PC-3 (cell line): ENCODE data around the gene DLG2. TPM values are rescaled to one million over a fixed set of nuclear protein-coding genes. Genes with fewer than 3 reads are reported as not detected.

ENCODE experiments used
- ATAC-seq: fragments of 200-7000 bp; cut with Tn5 transposase; 2 replicates; pipeline ENCODE4 v1.9.1; 2020; ENCODE audit warnings: mild to moderate bottlenecking, moderate library complexity
- BruUV-seq: library from RNA; stranded (reverse); fragments of 400-500 nt; replicated peaks from 2 replicates; lab custom pipeline; 2021; lab: Mats Ljungman, UMichigan
- CTCF ChIA-PET: fragments of 300-600 bp; sonication (Branson Sonifier 250); formaldehyde crosslinking; loops from one replicate; lab custom pipeline; 2022; ENCODE audit warnings: antibody characterized with exemption; lab: Charles Lee
- POLR2A ChIA-PET: fragments of 300-600 bp; sonication (Branson Sonifier 250); formaldehyde crosslinking; loops from one replicate; lab custom pipeline; 2022; ENCODE audit warnings: antibody characterized with exemption; ENCODE audit not compliant: unreplicated experiment; lab: Charles Lee
- DNase-seq: peaks from one replicate; pipeline ENCODE4 v3.0.0-alpha.2; 2015
- H2AFZ ChIP-seq: fragments of 300-600 bp; sonication (generic); 2 replicates; pipeline ENCODE4 v1.6.0; 2016; ENCODE audit warnings: antibody characterized with exemption, low read length
- H3F3A ChIP-seq: fragments of 300-600 bp; sonication (generic); one replicate; pipeline ENCODE4 v1.6.0; 2017; ENCODE audit warnings: antibody characterized with exemption, low read length, control low read depth, mild to moderate bottlenecking; ENCODE audit not compliant: unreplicated experiment
- H3K27ac ChIP-seq: fragments of 300-600 bp; sonication (generic); 2 replicates; pipeline ENCODE4 v1.5.1; 2016; ENCODE audit warnings: mild to moderate bottlenecking, low read length
- H3K27me3 ChIP-seq: fragments of 300-600 bp; sonication (generic); 2 replicates; pipeline ENCODE4 v1.6.1; 2016; ENCODE audit warnings: low read length, mixed read lengths
- H3K36me3 ChIP-seq: fragments of 300-600 bp; sonication (generic); 2 replicates; pipeline ENCODE4 v1.6.1; 2016; ENCODE audit warnings: low read depth, mixed run types, low read length, mixed read lengths
- H3K4me1 ChIP-seq: fragments of 300-600 bp; sonication (generic); 2 replicates; pipeline ENCODE4 v1.5.1; 2016; ENCODE audit warnings: low read length; ENCODE audit not compliant: insufficient read depth
- H3K4me2 ChIP-seq: fragments of 300-600 bp; sonication (generic); 2 replicates; pipeline ENCODE4 v1.6.0; 2016; ENCODE audit warnings: low read length
- H3K4me3 ChIP-seq: fragments of 300-600 bp; sonication (generic); 2 replicates; pipeline ENCODE4 v1.5.1; 2016; ENCODE audit warnings: mild to moderate bottlenecking, low read length, mixed read lengths
- H3K79me2 ChIP-seq: fragments of 300-600 bp; sonication (generic); 2 replicates; pipeline ENCODE4 v1.6.1; 2017; ENCODE audit warnings: low read length, mixed read lengths
- H3K9ac ChIP-seq: fragments of 300-600 bp; sonication (generic); 2 replicates; pipeline ENCODE4 v1.6.0; 2016; ENCODE audit warnings: mild to moderate bottlenecking, low read length
- H3K9me2 ChIP-seq: fragments of 300-600 bp; sonication (generic); replicated peaks from 2 replicates; pipeline ENCODE4 v1.6.1; 2016; ENCODE audit warnings: mixed run types, low read length, mixed read lengths
- H3K9me3 ChIP-seq: fragments of 300-600 bp; sonication (generic); 2 replicates; pipeline ENCODE4 v1.6.1; 2016; ENCODE audit warnings: low read length, mixed read lengths
- H4K20me1 ChIP-seq: fragments of 300-600 bp; sonication (generic); 2 replicates; pipeline ENCODE4 v1.6.1; 2016; ENCODE audit warnings: low read length, mixed read lengths
- CTCF ChIP-seq: fragments of 300-600 bp; sonication (generic); conservative IDR thresholded peaks from 2 replicates; pipeline ENCODE4 v1.5.1; 2017; ENCODE audit warnings: antibody characterized with exemption, low read depth, mild to moderate bottlenecking, low read length
- EZH2 ChIP-seq: fragments of 300-600 bp; sonication (generic); IDR thresholded peaks from one replicate; pipeline ENCODE4 v1.6.1; 2017; ENCODE audit warnings: antibody characterized with exemption, mild to moderate bottlenecking, low read length; ENCODE audit not compliant: unreplicated experiment
- EZH2phosphoT487 ChIP-seq: fragments of 300-600 bp; sonication (generic); IDR thresholded peaks from 2 replicates; pipeline ENCODE4 v1.6.1; 2018; ENCODE audit warnings: mild to moderate bottlenecking, antibody characterized with exemption, low read length, borderline replicate concordance
- intact Hi-C: fragments of 100-400 bp; cut with micrococcal nuclease; formaldehyde crosslinking; loops from 2 replicates; pipeline ENCODE4 v1.9.0; 2023
- total RNA-seq: library from RNA; depleted of rRNA; stranded (reverse); fragments of >200 nt; gene quantifications from 2 replicates; pipeline ENCODE4 v1.2.3, GENCODE V29; 2014

Gene DLG2
- total RNA-seq, 1 experiment from 2014 or later = 0.58 TPM

- no peak for DNase-seq
- Histone ChIP-seq H4K20me1 (no peaks in the 10 kb centered on the region), H3K27ac (no peak overlapping the region), H3K9me2 (no peaks in the 10 kb centered on the region), H3K4me3 (no peak overlapping the region), H3K79me2 (no peaks in the 10 kb centered on the region), H3K36me3 (no peaks in the 10 kb centered on the region), H3F3A (no peaks in the 10 kb centered on the region), H3K4me1 (no peaks in the 10 kb centered on the region), H3K27me3 (peaks cover 44% of the 10 kb centered on the region), H3K9ac (no peak overlapping the region), H3K9me3 (no peaks in the 10 kb centered on the region), H3K4me2 (no peak overlapping the region), H2AFZ (no peak overlapping the region)
- ChIA-PET POLR2A (no interaction called here), CTCF (no interaction called here)
- ATAC-seq = no peak
- no peak for TF ChIP-seq CTCF
- TF ChIP-seq EZH2phosphoT487 = no peak
- TF ChIP-seq EZH2 = no peak
- BruUV-seq = no TSS peak
- intact Hi-C loops = no loop called here
Measured at GRCh38 chr11:83685730-83686129, 1941.4 kb downstream of the DLG2 start.

- no TSS peak for BruUV-seq
- no peak overlapping the region for H3K4me2 ChIP-seq
- no peaks in the 10 kb centered on the region for H3F3A ChIP-seq
- no peak overlapping the region for H2AFZ ChIP-seq
- peaks cover 55% of the 10 kb centered on the region for H3K27me3 ChIP-seq
- no peaks in the 10 kb centered on the region for H3K9me3 ChIP-seq
- ChIA-PET POLR2A (no interaction called here), CTCF (interaction anchor here (1.1 kb wide), 1 partner anchor 40 kb away, joined by 4 read pairs; no protein-coding TSS in a partner anchor)
- ATAC-seq = no peak
- no peaks in the 10 kb centered on the region for H4K20me1 ChIP-seq
- intact Hi-C loops = no loop called here
- no peaks in the 10 kb centered on the region for H3K79me2 ChIP-seq
- no peak overlapping the region for H3K27ac ChIP-seq
- no peak overlapping the region for H3K4me3 ChIP-seq
- no peaks in the 10 kb centered on the region for H3K36me3 ChIP-seq
- no peak for DNase-seq
- no peaks in the 10 kb centered on the region for H3K4me1 ChIP-seq
- no peaks in the 10 kb centered on the region for H3K9me2 ChIP-seq
- TF ChIP-seq EZH2phosphoT487 (no peak), EZH2 (no peak), CTCF (no peak)
- H3K9ac ChIP-seq = no peak overlapping the region
Measured at GRCh38 chr11:83684071-83684470, 1943.1 kb downstream of the DLG2 start.

- Histone ChIP-seq H3K27ac (no peak overlapping the region), H3K9me3 (no peaks in the 10 kb centered on the region), H3K79me2 (no peaks in the 10 kb centered on the region), H4K20me1 (no peaks in the 10 kb centered on the region), H3K27me3 (peaks cover 59% of the 10 kb centered on the region), H3K36me3 (no peaks in the 10 kb centered on the region), H3F3A (no peaks in the 10 kb centered on the region), H3K4me2 (no peak overlapping the region), H3K4me1 (no peaks in the 10 kb centered on the region), H3K9ac (no peak overlapping the region), H2AFZ (no peak overlapping the region), H3K9me2 (no peaks in the 10 kb centered on the region), H3K4me3 (no peak overlapping the region)
- DNase-seq = no peak
- no TSS peak for BruUV-seq
- intact Hi-C loops = no loop called here
- ATAC-seq = no peak
- ChIA-PET CTCF (no interaction called here), POLR2A (no interaction called here)
- TF ChIP-seq EZH2 = no peak
- TF ChIP-seq CTCF = no peak
- TF ChIP-seq EZH2phosphoT487 = no peak
Measured at GRCh38 chr11:83682611-83682973, 1944.6 kb downstream of the DLG2 start.
